Karpas-422 (cell line): ENCODE results near the gene SAT1. TPM values are rescaled to one million over a fixed set of nuclear protein-coding genes. Genes with fewer than 3 reads are reported as not detected.

Source experiments
- DNase-seq: peaks from one replicate; pipeline ENCODE4 v3.0.0-alpha.2; 2015
- H2AFZ ChIP-seq: fragments of 200-600 bp; sonication (generic); 2 replicates; pipeline ENCODE4 v1.6.1; 2014; ENCODE audit warnings: antibody characterized with exemption, low read length, mixed read lengths
- H3K27ac ChIP-seq: fragments of 200-600 bp; sonication (generic); 2 replicates; pipeline ENCODE4 v1.5.1; 2014; ENCODE audit warnings: mild to moderate bottlenecking, low read length, moderate library complexity
- H3K27me3 ChIP-seq: fragments of 200-600 bp; sonication (generic); 2 replicates; pipeline ENCODE4 v1.6.1; 2014; ENCODE audit warnings: low read length, mixed read lengths
- H3K36me3 ChIP-seq: fragments of 200-600 bp; sonication (generic); 2 replicates; pipeline ENCODE4 v1.6.1; 2014; ENCODE audit warnings: low read length, mixed read lengths; ENCODE audit not compliant: insufficient read depth
- H3K4me1 ChIP-seq: fragments of 200-600 bp; sonication (generic); 2 replicates; pipeline ENCODE4 v1.6.1; 2014; ENCODE audit warnings: mild to moderate bottlenecking, low read length, mixed read lengths
- H3K4me2 ChIP-seq: fragments of 200-600 bp; sonication (generic); 2 replicates; pipeline ENCODE4 v1.6.1; 2014; ENCODE audit warnings: low read length, low read depth, mild to moderate bottlenecking; ENCODE audit not compliant: poor library complexity, severe bottlenecking
- H3K4me3 ChIP-seq: fragments of 200-600 bp; sonication (generic); 2 replicates; pipeline ENCODE4 v1.5.1; 2014; ENCODE audit warnings: mild to moderate bottlenecking, antibody characterized with exemption, low read length, mixed read lengths
- H3K79me2 ChIP-seq: fragments of 200-600 bp; sonication (generic); 2 replicates; pipeline ENCODE4 v1.6.1; 2014; ENCODE audit warnings: mild to moderate bottlenecking, low read length, mixed read lengths
- H3K9ac ChIP-seq: fragments of 200-600 bp; sonication (generic); 2 replicates; pipeline ENCODE4 v1.6.0; 2014; ENCODE audit warnings: low read length
- H3K9me2 ChIP-seq: fragments of 200-600 bp; sonication (generic), shearing (Covaris generic); replicated peaks from 2 replicates; pipeline ENCODE4 v1.6.0; 2014; ENCODE audit warnings: mild to moderate bottlenecking, low read length, moderate library complexity; ENCODE audit not compliant: insufficient read depth
- H3K9me3 ChIP-seq: fragments of 300-700, 200-600 bp; sonication (generic); 2 replicates; pipeline ENCODE4 v1.6.1; 2014; ENCODE audit warnings: low read length, mixed read lengths
- H4K20me1 ChIP-seq: fragments of 200-600 bp; sonication (generic); 2 replicates; pipeline ENCODE4 v1.6.1; 2014; ENCODE audit warnings: mild to moderate bottlenecking, antibody characterized with exemption, low read length, low read depth; ENCODE audit not compliant: insufficient read depth
- small RNA-seq: library from RNA; depleted of rRNA; stranded (forward); fragments of <200 nt; gene quantifications from one replicate; pipeline ENCODE3, GENCODE V24; 2014
- total RNA-seq: library from RNA; depleted of rRNA; stranded (reverse); fragments of >200 nt; shearing (Covaris generic); gene quantifications from 2 replicates; pipeline ENCODE4 v1.2.3, GENCODE V29; 2014; ENCODE audit warnings: low replicate concordance; rRNA removed

The SAT1 gene
- total RNA-seq, 1 experiment from 2014 or later, result 256 TPM

DNA sequence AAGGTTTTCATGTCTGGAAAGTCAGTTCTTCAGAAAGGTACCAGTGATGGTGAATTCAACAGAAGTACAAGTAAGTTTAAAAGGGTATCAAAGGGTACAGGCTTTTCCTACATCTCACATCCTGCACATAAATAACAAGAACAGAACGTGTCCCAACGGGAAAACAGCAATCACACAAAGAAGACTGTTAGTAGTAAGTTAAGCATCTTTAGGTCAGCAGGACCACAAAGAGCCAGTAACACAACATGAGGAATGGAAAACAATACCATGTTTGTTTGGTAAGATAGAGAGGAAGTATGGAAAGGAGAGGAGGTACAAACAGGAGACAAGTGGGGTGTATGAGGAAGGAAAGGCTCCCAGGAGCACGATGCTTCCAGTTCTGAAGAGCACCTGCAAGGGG is 43.2 kb downstream of the SAT1 start:
- Histone ChIP-seq H3K4me1 (no peaks in the 10 kb centered on the region), H2AFZ (no peak overlapping the region), H3K4me2 (no peak overlapping the region), H3K36me3 (no peaks in the 10 kb centered on the region), H3K9me2 (no peaks in the 10 kb centered on the region), H3K4me3 (no peak overlapping the region), H3K9me3 (no peaks in the 10 kb centered on the region), H3K9ac (no peak overlapping the region), H3K79me2 (no peaks in the 10 kb centered on the region), H3K27me3 (no peaks in the 10 kb centered on the region), H3K27ac (no peak overlapping the region), H4K20me1 (no peaks in the 10 kb centered on the region)
- no peak for DNase-seq

DNA sequence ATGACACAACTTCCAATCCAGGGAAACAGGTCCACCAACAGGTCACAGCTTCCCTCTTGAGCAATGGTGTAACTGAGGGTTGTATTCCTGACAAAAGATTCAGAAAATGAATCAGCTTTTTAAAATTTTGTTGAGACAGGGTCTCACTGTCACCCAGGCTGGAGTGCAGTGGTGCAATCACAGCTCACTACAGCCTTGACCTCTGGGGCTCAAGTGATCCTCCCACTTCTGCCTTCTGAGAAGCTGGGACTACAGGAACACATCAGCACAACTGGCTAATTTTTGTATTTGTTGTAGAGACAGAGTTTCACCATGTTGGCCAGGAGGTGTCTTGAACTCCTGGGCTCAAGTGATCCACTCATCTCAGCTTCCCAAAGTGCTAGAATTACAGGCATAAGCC is 43.7 kb downstream of the SAT1 start:
- H3K4me3 ChIP-seq, result no peak overlapping the region
- H4K20me1 ChIP-seq, result no peaks in the 10 kb centered on the region
- H3K27ac ChIP-seq, result no peak overlapping the region
- H2AFZ ChIP-seq, result no peak overlapping the region
- no peaks in the 10 kb centered on the region for H3K9me3 ChIP-seq
- H3K27me3 ChIP-seq, result no peaks in the 10 kb centered on the region
- no peaks in the 10 kb centered on the region for H3K36me3 ChIP-seq
- no peak overlapping the region for H3K9ac ChIP-seq
- H3K79me2 ChIP-seq, result no peaks in the 10 kb centered on the region
- no peaks in the 10 kb centered on the region for H3K9me2 ChIP-seq
- no peaks in the 10 kb centered on the region for H3K4me1 ChIP-seq
- no peak overlapping the region for H3K4me2 ChIP-seq
- DNase-seq, result no peak

DNA sequence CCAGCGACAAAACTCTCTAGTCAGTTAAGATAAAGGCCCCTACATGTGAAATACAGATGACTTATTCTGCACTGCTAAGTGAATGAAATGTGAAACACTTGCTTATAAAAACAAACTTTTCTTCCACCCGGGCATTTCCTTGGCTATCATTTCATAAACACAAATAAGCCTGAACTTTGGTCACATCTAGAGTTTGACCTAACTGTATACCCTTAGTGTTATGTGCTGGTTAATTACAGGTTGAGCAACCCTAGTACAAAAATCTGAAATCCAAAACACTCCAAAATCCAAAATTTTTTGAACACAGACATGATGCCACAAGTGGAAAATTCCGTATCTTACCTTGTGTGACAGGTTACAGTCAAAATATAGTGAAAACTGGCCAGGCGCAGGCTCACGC is 45.9 kb downstream of the SAT1 start:
- Histone ChIP-seq H3K36me3 (no peaks in the 10 kb centered on the region), H4K20me1 (no peaks in the 10 kb centered on the region), H3K9me3 (no peaks in the 10 kb centered on the region), H3K9ac (no peak overlapping the region), H3K79me2 (no peaks in the 10 kb centered on the region), H2AFZ (no peak overlapping the region), H3K4me2 (no peak overlapping the region), H3K27me3 (no peaks in the 10 kb centered on the region), H3K4me1 (no peaks in the 10 kb centered on the region), H3K4me3 (no peak overlapping the region), H3K27ac (no peak overlapping the region), H3K9me2 (no peaks in the 10 kb centered on the region)
- DNase-seq, result no peak

DNA sequence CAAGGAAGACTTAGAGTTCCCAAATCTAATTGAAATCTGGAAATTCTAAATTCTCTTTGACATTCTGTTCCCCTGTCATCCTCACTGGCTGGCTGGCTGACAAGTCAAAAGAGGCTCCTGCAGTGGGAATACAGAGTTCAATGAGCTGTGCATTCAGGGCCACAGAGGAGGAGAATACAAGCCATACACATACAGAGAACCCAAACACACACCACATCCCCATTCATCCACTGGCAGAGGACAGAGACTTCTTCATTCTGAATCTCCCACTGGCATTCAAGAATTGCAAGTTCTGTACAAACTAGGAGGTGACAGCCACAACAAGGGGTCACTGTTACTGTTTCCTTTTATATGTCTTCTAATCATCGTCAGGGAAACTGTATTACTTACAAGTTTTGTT is 49.7 kb downstream of the SAT1 start:
- H3K4me1 ChIP-seq, result no peaks in the 10 kb centered on the region
- no peaks in the 10 kb centered on the region for H4K20me1 ChIP-seq
- H3K9me2 ChIP-seq, result no peaks in the 10 kb centered on the region
- no peaks in the 10 kb centered on the region for H3K36me3 ChIP-seq
- no peaks in the 10 kb centered on the region for H3K79me2 ChIP-seq
- H2AFZ ChIP-seq, result no peak overlapping the region
- no peaks in the 10 kb centered on the region for H3K27me3 ChIP-seq
- no peaks in the 10 kb centered on the region for H3K9me3 ChIP-seq
- H3K9ac ChIP-seq, result no peak overlapping the region
- no peak for DNase-seq
- H3K4me2 ChIP-seq, result no peak overlapping the region
- no peak overlapping the region for H3K4me3 ChIP-seq
- H3K27ac ChIP-seq, result no peak overlapping the region

Small RNA genes within 50 kb of the gene (small RNA-seq; reads per million reads assigned to genes)
- gene RF00019, result not detected

Other genes starting within 250 kb of the SAT1 start
- 64.6 and 66.2 TPM in 2 replicates for gene PRDX4, start 115.7 kb upstream of the SAT1 start, total RNA-seq
- gene ACOT9, start 39.9 kb upstream of the SAT1 start, total RNA-seq, result 24.6 and 27.8 TPM in 2 replicates
- gene APOO, start 124.8 kb downstream of the SAT1 start, total RNA-seq, result 27.3 and 37.4 TPM in 2 replicates
- not detected in 2 replicates for gene CXorf58, start 124.8 kb downstream of the SAT1 start, total RNA-seq
- 12.7 and 23.7 TPM in 2 replicates for gene KLHL15, start 244.0 kb downstream of the SAT1 start, total RNA-seq